Stomach (tissue), 9 donors: ENCODE data around the gene GMEB2. TPM values are rescaled to one million over a fixed set of nuclear protein-coding genes. Genes with fewer than 3 reads are reported as not detected.

Source experiments
- DNase-seq, 2 donors: peaks; one replicate each; pipeline versions ENCODE4 v3.0.0 to v3.0.0-alpha.2; 2013 to 2019
- H3K27ac ChIP-seq, 5 donors: fragments of 200-600 bp in 4 of 5; sonication (generic) in 4 of 5; one replicate each; pipeline ENCODE4 v1.5.1; 2013 to 2019; ENCODE audit warnings: mild to moderate bottlenecking in 1 of 5, moderate library complexity in 1 of 5
- H3K27me3 ChIP-seq, 3 donors: fragments of 200-600 bp; sonication (generic); one replicate each; pipeline ENCODE4 v1.5.1; 2017 to 2019; ENCODE audit warnings: mixed run types in 1 of 3
- H3K36me3 ChIP-seq, 4 donors: fragments of 200-600 bp; sonication (generic); 1 replicate in 3 of 4; 2 replicates in 1 of 4; pipeline ENCODE4 v1.5.1; 2016 to 2019
- H3K4me1 ChIP-seq, 4 donors: fragments of 200-600 bp; sonication (generic); one replicate each; pipeline ENCODE4 v1.5.1; 2016 to 2019
- H3K4me3 ChIP-seq, 4 donors: fragments of 200-600 bp; sonication (generic) in 3 of 4; one replicate each; pipeline ENCODE4 v1.5.1; 2016 to 2019; ENCODE audit warnings: mild to moderate bottlenecking in 1 of 4
- H3K9me3 ChIP-seq, 4 donors: fragments of 200-600 bp; sonication (generic); one replicate each; pipeline ENCODE4 v1.5.1; 2016 to 2019
- EP300 ChIP-seq: sonication (generic); formaldehyde crosslinking; IDR thresholded peaks from one replicate; pipeline ENCODE4 v1.6.1; 2017; ENCODE audit warnings: antibody characterized with exemption
- POLR2A ChIP-seq, 4 donors: fragments of 450-650 bp; IDR thresholded peaks; one replicate each; pipeline ENCODE4 v1.6.1; 2016; ENCODE audit warnings: antibody characterized with exemption in 4 of 4, control low read depth in 2 of 4, mild to moderate bottlenecking in 1 of 4, moderate library complexity in 1 of 4
- POLR2AphosphoS5 ChIP-seq, 3 donors: sonication (generic); formaldehyde crosslinking; IDR thresholded peaks; one replicate each; pipeline ENCODE4 v1.6.1; 2016; ENCODE audit warnings: antibody characterized with exemption in 3 of 3
- WGBS, 5 donors: extraction: QIAGEN DNeasy Blood & Tissue Kit in 3 of 5; methylation state at CpG; one replicate each; pipeline versions ENCODE4 v1.1.5 to v1.1.7; 2013 to 2018; 5-methylcytosine and 5-hydroxymethylcytosine counted together
- intact Hi-C: fragments of 100-400 bp; cut with DNase I; formaldehyde crosslinking; loops from one replicate; pipeline ENCODE4 v1.15.1; 2023; ENCODE audit warnings: low total_unique reads
- polyA plus RNA-seq, 3 donors: library from polyadenylated mRNA; stranded (reverse); fragments of 200-250 nt; gene quantifications; one replicate each; pipeline ENCODE4 v1.2.3, GENCODE V29; 2013
- total RNA-seq, 5 donors: library from RNA; depleted of rRNA; stranded (reverse); fragments of >200 nt; gene quantifications; one replicate each; pipeline versions ENCODE4 v1.1.0 to v1.2.3, GENCODE V29; 2014 to 2016
- TF ChIP-seq, protein P1 (sequence below), 7 experiments: fragments of 450-650 bp in 4 of 7; fragments of 200-600 bp in 3 of 7; sonication (generic) in 3 of 7; IDR thresholded peaks; one replicate each; pipeline ENCODE4 v1.5.1; 2016 to 2019; ENCODE audit warnings: antibody characterized with exemption in 7 of 7, control low read depth in 2 of 7, mild to moderate bottlenecking in 1 of 7
- donor health status: healthy with polysubstance abuse.
- donor health status: Bipolar disorder and iron deficiency.
- donor health status: healthy.

Gene GMEB2
- total and polyA plus RNA-seq, 8 donors, result 1.8 to 20.4 (median 7.5) TPM

DNA sequence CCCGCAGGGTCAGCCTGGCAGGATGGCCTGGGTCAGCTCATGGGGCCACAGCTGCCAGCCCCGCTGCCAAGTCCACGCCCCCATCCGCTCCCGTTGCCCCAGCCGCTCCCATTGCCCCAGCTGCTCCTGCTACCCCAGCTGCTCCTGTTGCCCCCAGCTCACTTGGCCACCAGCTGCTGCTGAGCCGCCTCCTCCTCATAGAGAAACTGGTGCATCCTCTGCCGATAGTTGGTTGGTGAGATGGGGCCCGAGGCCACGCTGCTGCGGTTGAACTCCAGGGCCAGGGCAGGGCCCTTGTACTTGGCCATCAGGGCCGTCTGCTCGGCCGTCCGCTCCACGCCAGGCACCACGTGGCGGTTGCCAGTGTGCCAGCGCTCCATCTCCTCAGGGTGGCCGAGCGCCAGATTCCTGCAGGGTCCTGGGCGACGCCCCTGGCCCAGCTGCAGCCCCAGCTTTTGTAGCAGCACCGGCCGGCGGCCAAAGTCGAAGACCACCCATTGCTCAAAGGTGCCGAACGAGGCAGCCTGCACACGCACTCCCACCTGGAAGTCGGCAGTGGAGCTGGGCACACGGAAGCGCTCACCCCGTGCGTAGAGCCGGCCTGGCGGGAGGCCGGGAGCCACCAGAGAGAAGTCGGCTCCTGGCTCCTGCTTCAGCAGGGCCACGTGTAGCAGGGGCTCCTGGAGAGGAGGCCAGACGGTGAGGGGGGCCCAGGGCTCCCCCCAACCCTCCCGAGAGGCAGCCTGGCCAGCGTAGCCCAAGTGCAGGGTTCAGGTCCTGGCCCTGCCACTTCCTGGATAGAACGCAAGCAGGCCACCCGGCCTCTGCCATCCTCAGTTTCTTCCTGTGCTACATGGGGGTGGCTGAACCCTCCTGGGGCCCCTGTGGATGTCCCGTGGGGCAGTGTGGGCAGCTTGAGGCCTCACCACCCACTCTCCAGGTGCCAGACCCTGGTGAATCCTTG lies 57.6 kb downstream of the GMEB2 start:
- intact Hi-C loops, result no loop called here
- Histone ChIP-seq H3K27ac (peak overlapping the region in 1 of 5 donors; percentile 70), H3K4me3 (no peak overlapping the region), H3K27me3 (no peaks in the 10 kb centered on the region), H3K9me3 (no peaks in the 10 kb centered on the region), H3K4me1 (peaks cover 12 to 36% (median 33%) of the 10 kb centered on the region in 4 donors), H3K36me3 (peaks cover 16 to 67% (median 59%) of the 10 kb centered on the region in 4 donors)
- no peak for DNase-seq
- TF ChIP-seq POLR2AphosphoS5 (IDR thresholded peaks at IDR 0.05) (no peak), POLR2A (IDR thresholded peaks at IDR 0.05) (no peak), EP300 (no peak)
- TF ChIP-seq, protein P1, sequence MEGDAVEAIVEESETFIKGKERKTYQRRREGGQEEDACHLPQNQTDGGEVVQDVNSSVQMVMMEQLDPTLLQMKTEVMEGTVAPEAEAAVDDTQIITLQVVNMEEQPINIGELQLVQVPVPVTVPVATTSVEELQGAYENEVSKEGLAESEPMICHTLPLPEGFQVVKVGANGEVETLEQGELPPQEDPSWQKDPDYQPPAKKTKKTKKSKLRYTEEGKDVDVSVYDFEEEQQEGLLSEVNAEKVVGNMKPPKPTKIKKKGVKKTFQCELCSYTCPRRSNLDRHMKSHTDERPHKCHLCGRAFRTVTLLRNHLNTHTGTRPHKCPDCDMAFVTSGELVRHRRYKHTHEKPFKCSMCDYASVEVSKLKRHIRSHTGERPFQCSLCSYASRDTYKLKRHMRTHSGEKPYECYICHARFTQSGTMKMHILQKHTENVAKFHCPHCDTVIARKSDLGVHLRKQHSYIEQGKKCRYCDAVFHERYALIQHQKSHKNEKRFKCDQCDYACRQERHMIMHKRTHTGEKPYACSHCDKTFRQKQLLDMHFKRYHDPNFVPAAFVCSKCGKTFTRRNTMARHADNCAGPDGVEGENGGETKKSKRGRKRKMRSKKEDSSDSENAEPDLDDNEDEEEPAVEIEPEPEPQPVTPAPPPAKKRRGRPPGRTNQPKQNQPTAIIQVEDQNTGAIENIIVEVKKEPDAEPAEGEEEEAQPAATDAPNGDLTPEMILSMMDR (IDR thresholded peaks at IDR 0.05), result no peak
- 85 to 90% (median 88%) methylated on average over 37 to 46 of the region's 46 CpGs for WGBS, 5 donors

GRCh38 chr20:63568170-63568981 lies 58.5 kb downstream of the GMEB2 start:
- no peaks in the 10 kb centered on the region for H3K27me3 ChIP-seq
- H3K27ac ChIP-seq, result peak overlapping the region in 3 of 5 donors; percentile 16 to 73 (median 70)
- H3K4me3 ChIP-seq, result peak overlapping the region in 2 of 4 donors; percentile 8 to 24
- WGBS, 5 donors, result 76 to 82% (median 80%) methylated on average over 20 to 43 of the region's 43 CpGs
- intact Hi-C loops, result no loop called here
- TF ChIP-seq POLR2AphosphoS5 (IDR thresholded peaks at IDR 0.05), result no peak
- TF ChIP-seq, protein P1 (IDR thresholded peaks at IDR 0.05), result no peak
- no peak for TF ChIP-seq POLR2A (IDR thresholded peaks at IDR 0.05)
- no peak for TF ChIP-seq EP300
- H3K4me1 ChIP-seq, result peaks cover 9 to 32% (median 29%) of the 10 kb centered on the region in 4 donors
- no peaks in the 10 kb centered on the region for H3K9me3 ChIP-seq
- peaks cover 25 to 76% (median 68%) of the 10 kb centered on the region in 4 donors for H3K36me3 ChIP-seq
- no peak for DNase-seq

- TF ChIP-seq POLR2A (IDR thresholded peaks at IDR 0.05) (no peak), POLR2AphosphoS5 (IDR thresholded peaks at IDR 0.05) (no peak), EP300 (no peak)
- TF ChIP-seq, protein P1 (IDR thresholded peaks at IDR 0.05), result no peak
- H3K36me3 ChIP-seq, result peaks cover 31 to 82% (median 74%) of the 10 kb centered on the region in 4 donors
- intact Hi-C loops, result no loop called here
- peak in 1 of 2 donors; percentile 59 for DNase-seq
- no peaks in the 10 kb centered on the region for H3K27me3 ChIP-seq
- H3K4me1 ChIP-seq, result peaks cover 1 to 24% (median 21%) of the 10 kb centered on the region in 4 donors
- 71 to 85% (median 78%) methylated on average over 18 to 37 of the region's 37 CpGs for WGBS, 5 donors
- peak overlapping the region in 2 of 4 donors; percentile 8 to 24 for H3K4me3 ChIP-seq
- no peaks in the 10 kb centered on the region for H3K9me3 ChIP-seq
- H3K27ac ChIP-seq, result peak overlapping the region in 4 of 5 donors; percentile 15 to 73 (median 43)
These were observed 59.3 kb downstream of the GMEB2 start for GRCh38 chr20:63567386-63568169.
